ENCODE measurements around the gene GNA14. TPM values are rescaled to one million over a fixed set of nuclear protein-coding genes. Genes with fewer than 3 reads are reported as not detected.
"Not testable (repeated sequence)": the region's sequence is repeated elsewhere in the genome, so short reads cannot be mapped to it uniquely, and the experiment has no call there.

The GNA14 gene
- total RNA-seq, 4 donors from 2014 or later, result 0.13 to 1.9 (median 1.0) TPM

DNA sequence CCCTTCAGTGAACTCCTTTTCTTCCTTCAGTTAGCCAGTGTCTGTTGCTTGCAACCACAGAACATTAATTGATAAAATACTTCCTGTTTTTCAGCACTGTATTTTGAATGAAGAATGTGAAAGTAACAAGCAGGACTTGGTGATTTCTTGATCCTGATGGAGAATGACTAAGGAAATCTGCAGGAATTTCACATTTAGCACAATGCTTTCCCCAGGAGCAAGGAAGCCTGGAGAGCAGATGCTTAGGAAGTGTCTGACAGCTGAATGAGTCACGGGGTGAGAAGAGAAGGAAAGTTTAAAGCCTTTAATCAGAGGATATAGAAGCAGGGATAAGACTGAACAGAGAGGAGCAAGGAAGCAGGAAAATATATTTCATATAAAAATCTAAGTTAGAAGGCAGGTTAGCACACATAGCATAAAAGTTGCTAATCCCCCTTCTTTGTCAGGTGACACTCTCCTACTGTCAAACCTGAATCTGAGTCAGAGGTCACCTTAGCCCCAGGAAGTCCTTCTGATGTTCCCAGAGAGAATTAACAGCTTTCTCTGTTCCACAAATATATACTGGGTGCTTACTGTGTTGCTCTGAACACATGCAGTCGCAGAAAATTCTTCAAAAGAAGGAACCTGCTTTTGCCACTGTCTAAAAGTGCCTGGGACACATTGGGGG is 59.7 kb downstream of the GNA14 start:
- WGBS, 2 donors, result 37 to 39% methylated on average over 2 of the region's 2 CpGs
- intact Hi-C loops (cut with DNase I; ENCODE audit: low total_unique reads), result no loop called here
- DNase-seq (ENCODE audit: low spot score in 2 of 2), result no peak
- H3K4me3 ChIP-seq (ENCODE audit: low read depth, poor library complexity, severe bottlenecking), result no peak overlapping the region
- TF ChIP-seq, protein P1, sequence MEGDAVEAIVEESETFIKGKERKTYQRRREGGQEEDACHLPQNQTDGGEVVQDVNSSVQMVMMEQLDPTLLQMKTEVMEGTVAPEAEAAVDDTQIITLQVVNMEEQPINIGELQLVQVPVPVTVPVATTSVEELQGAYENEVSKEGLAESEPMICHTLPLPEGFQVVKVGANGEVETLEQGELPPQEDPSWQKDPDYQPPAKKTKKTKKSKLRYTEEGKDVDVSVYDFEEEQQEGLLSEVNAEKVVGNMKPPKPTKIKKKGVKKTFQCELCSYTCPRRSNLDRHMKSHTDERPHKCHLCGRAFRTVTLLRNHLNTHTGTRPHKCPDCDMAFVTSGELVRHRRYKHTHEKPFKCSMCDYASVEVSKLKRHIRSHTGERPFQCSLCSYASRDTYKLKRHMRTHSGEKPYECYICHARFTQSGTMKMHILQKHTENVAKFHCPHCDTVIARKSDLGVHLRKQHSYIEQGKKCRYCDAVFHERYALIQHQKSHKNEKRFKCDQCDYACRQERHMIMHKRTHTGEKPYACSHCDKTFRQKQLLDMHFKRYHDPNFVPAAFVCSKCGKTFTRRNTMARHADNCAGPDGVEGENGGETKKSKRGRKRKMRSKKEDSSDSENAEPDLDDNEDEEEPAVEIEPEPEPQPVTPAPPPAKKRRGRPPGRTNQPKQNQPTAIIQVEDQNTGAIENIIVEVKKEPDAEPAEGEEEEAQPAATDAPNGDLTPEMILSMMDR (IDR thresholded peaks at IDR 0.05), result no peak
- no peak for TF ChIP-seq POLR2A (IDR thresholded peaks at IDR 0.05)

DNA sequence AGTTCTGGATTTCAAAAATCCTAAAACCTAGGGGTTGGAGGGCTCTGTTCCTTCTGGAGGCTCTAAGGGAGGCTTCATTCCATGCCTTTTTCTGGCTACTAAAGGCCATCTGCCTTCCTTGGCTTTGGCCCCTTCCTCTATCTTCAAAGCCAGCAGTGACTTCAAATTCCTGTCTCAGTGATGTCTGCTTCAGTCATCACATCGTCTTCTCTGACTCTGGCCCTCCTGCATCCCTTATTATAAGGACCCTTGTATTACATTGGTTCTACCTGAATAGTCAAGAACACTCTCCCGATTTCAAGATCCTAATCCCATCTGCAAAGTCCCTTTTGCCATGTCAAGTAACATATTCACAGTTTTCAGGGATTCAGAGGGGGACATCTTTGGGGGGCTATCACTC is 60.3 kb downstream of the GNA14 start:
- intact Hi-C loops (cut with DNase I; ENCODE audit: low total_unique reads), result no loop called here
- TF ChIP-seq, protein P1 (IDR thresholded peaks at IDR 0.05), result no peak
- TF ChIP-seq POLR2A (IDR thresholded peaks at IDR 0.05), result no peak
- no peak for DNase-seq (ENCODE audit: low spot score in 2 of 2)
- H3K4me3 ChIP-seq (ENCODE audit: low read depth, poor library complexity, severe bottlenecking), result no peak overlapping the region
- 63 to 70% methylated on average over 2 of the region's 2 CpGs for WGBS, 2 donors

DNA sequence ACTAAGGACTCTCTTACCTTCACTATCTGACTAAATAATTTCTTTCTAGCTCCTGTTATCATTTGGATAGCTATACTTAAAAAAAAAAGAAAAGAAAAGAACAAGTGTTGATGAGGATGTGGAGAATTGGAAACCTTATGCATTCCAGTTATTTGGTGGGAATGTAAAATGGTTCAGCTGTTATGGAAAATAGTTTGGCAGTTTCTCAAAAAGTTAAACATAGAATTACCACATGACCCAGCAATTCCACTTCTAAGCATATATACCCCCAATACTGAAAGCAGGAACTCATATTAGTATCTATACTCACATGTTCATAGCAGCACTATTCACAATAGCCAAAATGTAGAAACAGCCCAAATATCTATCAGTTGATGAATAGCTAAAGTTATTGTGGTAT is 61.1 kb downstream of the GNA14 start:
- intact Hi-C loops (cut with DNase I; ENCODE audit: low total_unique reads), result no loop called here
- TF ChIP-seq, protein P1 (IDR thresholded peaks at IDR 0.05), result no peak
- TF ChIP-seq POLR2A (IDR thresholded peaks at IDR 0.05), result no peak
- DNase-seq (ENCODE audit: low spot score in 2 of 2), result no peak
- no peak overlapping the region for H3K4me3 ChIP-seq (ENCODE audit: low read depth, poor library complexity, severe bottlenecking)

GRCh38 chr9:77586591-77586990 is 61.5 kb downstream of the GNA14 start:
- DNase-seq (ENCODE audit: low spot score in 2 of 2), result no peak
- WGBS, 2 donors, result 92 to 94% methylated on average over 12 of the region's 12 CpGs
- H3K4me3 ChIP-seq (ENCODE audit: low read depth, poor library complexity, severe bottlenecking), result no peak overlapping the region
- intact Hi-C loops (cut with DNase I; ENCODE audit: low total_unique reads), result no loop called here
- no peak for TF ChIP-seq POLR2A (IDR thresholded peaks at IDR 0.05)

DNA sequence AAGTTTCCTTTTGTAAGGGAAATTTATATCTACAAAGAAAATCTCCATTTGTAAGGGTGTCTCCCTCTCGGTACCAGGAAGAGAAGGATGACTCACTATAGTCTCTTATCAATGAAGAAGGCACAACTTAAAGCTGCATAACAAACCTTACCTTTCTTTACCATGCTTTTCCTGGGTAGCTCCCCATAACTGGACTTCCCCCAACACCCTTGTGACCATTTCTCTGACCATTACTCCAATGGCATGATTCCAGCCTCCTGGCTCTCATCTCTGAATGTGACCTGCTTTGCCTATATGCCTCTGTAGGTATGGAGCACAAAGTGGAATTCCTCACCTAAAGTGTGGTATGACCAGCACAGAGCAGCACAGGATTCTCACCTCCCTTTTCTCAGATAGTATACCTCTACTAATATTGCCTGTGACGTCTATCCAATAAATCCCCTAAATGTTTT is 62.8 kb downstream of the GNA14 start:
- TF ChIP-seq, protein P1 (IDR thresholded peaks at IDR 0.05), result no peak
- no peak for TF ChIP-seq POLR2A (IDR thresholded peaks at IDR 0.05)
- DNase-seq (ENCODE audit: low spot score in 2 of 2), result no peak
- H3K4me3 ChIP-seq (ENCODE audit: low read depth, poor library complexity, severe bottlenecking), result no peak overlapping the region
- intact Hi-C loops (cut with DNase I; ENCODE audit: low total_unique reads), result no loop called here
- 65 to 71% methylated on average over 2 of the region's 2 CpGs for WGBS, 2 donors

DNA sequence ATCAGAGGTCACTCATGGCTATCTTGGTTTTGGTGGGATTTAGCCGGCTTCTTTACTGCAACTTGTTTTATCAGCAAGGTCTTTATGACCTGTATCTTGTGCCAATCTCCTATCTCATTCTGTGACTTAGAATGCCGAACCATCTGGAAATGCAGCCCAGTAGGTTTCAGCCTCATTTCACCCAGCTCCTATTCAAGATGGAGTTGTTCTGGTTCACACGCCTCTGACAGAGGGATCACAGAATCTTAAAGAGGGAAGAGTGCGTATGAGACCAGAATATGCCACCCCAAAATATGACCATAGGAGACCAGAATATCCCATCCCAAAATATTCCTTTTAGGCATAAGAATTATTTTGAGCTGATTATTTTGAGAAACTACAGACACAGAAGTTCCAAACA is 63.2 kb downstream of the GNA14 start:
- WGBS, 2 donors, result 85 to 92% methylated on average over 4 of the region's 4 CpGs
- H3K4me3 ChIP-seq (ENCODE audit: low read depth, poor library complexity, severe bottlenecking); intact Hi-C loops (cut with DNase I; ENCODE audit: low total_unique reads); DNase-seq (ENCODE audit: low spot score in 2 of 2): not testable (repeated sequence)

- DNase-seq (ENCODE audit: low spot score in 2 of 2), result no peak
- TF ChIP-seq POLR2A (IDR thresholded peaks at IDR 0.05), result no peak
- TF ChIP-seq, protein P1 (IDR thresholded peaks at IDR 0.05), result no peak
- intact Hi-C loops (cut with DNase I; ENCODE audit: low total_unique reads), result no loop called here
- no peak overlapping the region for H3K4me3 ChIP-seq (ENCODE audit: low read depth, poor library complexity, severe bottlenecking)
- WGBS, 2 donors, result 41 to 44% methylated on average over 5 of the region's 5 CpGs
Measured at GRCh38 chr9:77582961-77583576, 65.1 kb downstream of the GNA14 start.

All from lower leg skin (tissue), 4 donors.